ENCODE results near the gene PLA2G3. TPM values are rescaled to one million over a fixed set of nuclear protein-coding genes. Genes with fewer than 3 reads are reported as not detected.

PLA2G3 gene
- total and polyA plus RNA-seq, 4 donors = 0.85 to 17.4 (median 8.2) TPM

DNA sequence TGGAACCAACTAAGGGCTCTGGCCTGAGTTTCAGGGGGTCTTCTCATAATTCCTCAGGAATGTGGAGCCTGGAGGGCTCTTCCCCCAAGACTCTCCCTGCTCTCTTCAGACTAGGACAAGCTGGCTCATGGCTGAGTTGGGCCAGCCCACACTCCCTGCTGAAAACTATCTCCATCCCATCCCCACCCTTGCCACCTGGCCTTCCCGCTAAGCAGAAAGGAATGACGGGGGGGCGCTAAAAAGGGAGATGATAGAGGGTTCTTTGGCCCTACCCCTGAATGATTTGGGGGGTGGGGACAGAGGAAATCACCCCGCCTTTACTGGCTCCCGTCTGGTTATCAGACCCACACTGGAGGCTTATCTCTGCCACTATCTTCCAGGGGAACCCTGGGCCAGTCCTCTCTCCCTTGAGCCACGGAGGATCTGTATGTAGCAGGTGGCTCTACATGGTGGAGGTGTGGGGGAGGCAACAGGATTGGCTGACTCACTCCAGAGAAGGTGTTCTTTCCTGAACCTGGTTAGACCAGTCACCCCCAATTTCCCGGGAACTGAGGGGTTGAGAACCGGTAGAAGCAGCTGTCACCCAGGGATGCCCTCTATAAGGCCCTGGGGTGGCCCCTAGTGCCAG lies 53.5 kb downstream of the PLA2G3 start:
- Histone ChIP-seq H3K4me3 (no peak overlapping the region), H3K4me1 (ENCODE audit: control insufficient read depth in 5 of 5, insufficient read depth in 5 of 5, low read length in 5 of 5) (peaks cover 7 to 32% (median 19%) of the 10 kb centered on the region in 5 donors), H3K27ac (ENCODE audit: low read depth in 1 of 2, low read length in 1 of 2) (peak overlapping the region in 1 of 2 donors; percentile 26), H3K36me3 (ENCODE audit: control insufficient read depth in 4 of 4, insufficient read depth in 4 of 4, low read length in 4 of 4) (peaks cover 4 to 38% (median 34%) of the 10 kb centered on the region in 4 donors), H3K9me3 (ENCODE audit: control insufficient read depth in 4 of 4, insufficient read depth in 3 of 4, low read length in 3 of 4) (no peaks in the 10 kb centered on the region), H3K9ac (ENCODE audit: insufficient read depth in 1 of 2, low read length in 2 of 2) (no peak overlapping the region), H3K27me3 (ENCODE audit: control insufficient read depth in 3 of 3, insufficient read depth in 3 of 3, low read length in 2 of 3) (no peaks in the 10 kb centered on the region)
- ATAC-seq (ENCODE audit: insufficient read depth, low FRiP score) = no peak
- 78 to 80% methylated on average over 8 of the region's 8 CpGs for WGBS, 2 donors
- TF ChIP-seq, protein P1, sequence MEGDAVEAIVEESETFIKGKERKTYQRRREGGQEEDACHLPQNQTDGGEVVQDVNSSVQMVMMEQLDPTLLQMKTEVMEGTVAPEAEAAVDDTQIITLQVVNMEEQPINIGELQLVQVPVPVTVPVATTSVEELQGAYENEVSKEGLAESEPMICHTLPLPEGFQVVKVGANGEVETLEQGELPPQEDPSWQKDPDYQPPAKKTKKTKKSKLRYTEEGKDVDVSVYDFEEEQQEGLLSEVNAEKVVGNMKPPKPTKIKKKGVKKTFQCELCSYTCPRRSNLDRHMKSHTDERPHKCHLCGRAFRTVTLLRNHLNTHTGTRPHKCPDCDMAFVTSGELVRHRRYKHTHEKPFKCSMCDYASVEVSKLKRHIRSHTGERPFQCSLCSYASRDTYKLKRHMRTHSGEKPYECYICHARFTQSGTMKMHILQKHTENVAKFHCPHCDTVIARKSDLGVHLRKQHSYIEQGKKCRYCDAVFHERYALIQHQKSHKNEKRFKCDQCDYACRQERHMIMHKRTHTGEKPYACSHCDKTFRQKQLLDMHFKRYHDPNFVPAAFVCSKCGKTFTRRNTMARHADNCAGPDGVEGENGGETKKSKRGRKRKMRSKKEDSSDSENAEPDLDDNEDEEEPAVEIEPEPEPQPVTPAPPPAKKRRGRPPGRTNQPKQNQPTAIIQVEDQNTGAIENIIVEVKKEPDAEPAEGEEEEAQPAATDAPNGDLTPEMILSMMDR (IDR thresholded peaks at IDR 0.05; ENCODE audit: control extremely low read depth, extremely low read depth) = no peak
- no peak for DNase-seq

DNA sequence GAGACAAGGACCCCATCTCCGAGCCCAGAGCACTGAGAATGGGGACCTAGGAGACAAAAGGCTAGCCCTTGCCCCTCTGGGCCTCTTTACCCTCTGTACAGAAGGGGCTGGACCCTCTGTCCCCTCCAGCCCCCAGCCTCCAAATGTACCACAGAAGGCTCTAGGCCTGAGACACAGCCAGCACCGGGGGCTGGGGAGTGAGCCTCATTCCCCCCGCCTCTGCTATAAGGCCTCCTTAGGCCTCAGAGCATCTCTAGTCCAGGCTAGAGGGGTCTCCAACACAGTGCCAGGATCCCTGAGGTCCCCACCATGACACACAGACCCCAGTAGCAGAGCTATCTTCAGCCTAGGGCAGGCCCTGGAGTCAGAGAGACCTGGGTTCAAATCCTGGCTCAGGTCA lies 54.4 kb downstream of the PLA2G3 start:
- H3K36me3 ChIP-seq (ENCODE audit: control insufficient read depth in 4 of 4, insufficient read depth in 4 of 4, low read length in 4 of 4) = peaks cover 4 to 30% (median 26%) of the 10 kb centered on the region in 4 donors
- TF ChIP-seq, protein P1 (IDR thresholded peaks at IDR 0.05; ENCODE audit: control extremely low read depth, extremely low read depth) = no peak
- ATAC-seq (ENCODE audit: insufficient read depth, low FRiP score) (no peak), DNase-seq (no peak)
- H3K27ac ChIP-seq (ENCODE audit: low read depth in 1 of 2, low read length in 1 of 2) = peak overlapping the region; percentile 45 to 49
- 84 to 90% methylated on average over 3 of the region's 3 CpGs for WGBS, 2 donors
- no peaks in the 10 kb centered on the region for H3K9me3 ChIP-seq (ENCODE audit: control insufficient read depth in 4 of 4, insufficient read depth in 3 of 4, low read length in 3 of 4)
- peaks cover 7 to 35% (median 19%) of the 10 kb centered on the region in 5 donors for H3K4me1 ChIP-seq (ENCODE audit: control insufficient read depth in 5 of 5, insufficient read depth in 5 of 5, low read length in 5 of 5)
- peak overlapping the region in 1 of 2 donors; percentile 61 for H3K9ac ChIP-seq (ENCODE audit: insufficient read depth in 1 of 2, low read length in 2 of 2)
- H3K27me3 ChIP-seq (ENCODE audit: control insufficient read depth in 3 of 3, insufficient read depth in 3 of 3, low read length in 2 of 3) = no peaks in the 10 kb centered on the region
- H3K4me3 ChIP-seq = no peak overlapping the region

DNA sequence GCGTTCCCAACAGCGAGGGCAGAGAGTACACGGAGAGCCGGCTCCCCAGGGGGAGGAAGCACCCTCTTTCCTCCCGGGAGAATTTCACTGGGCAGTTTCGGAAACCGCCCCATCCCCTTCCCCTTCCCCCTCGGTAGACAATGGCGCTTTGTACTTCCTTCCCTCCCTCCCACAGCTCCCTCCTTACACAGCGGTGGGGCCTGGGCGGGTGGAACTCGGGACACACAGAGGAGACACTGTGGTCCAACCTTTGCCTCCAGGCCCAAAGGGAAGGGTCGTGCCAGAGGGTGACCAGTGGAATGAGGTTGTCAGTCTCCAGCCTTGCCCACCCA lies 54.8 kb downstream of the PLA2G3 start:
- TF ChIP-seq, protein P1 (IDR thresholded peaks at IDR 0.05; ENCODE audit: control extremely low read depth, extremely low read depth) = no peak
- ATAC-seq (ENCODE audit: insufficient read depth, low FRiP score) = no peak
- 8 to 14% methylated on average over 10 to 13 of the region's 13 CpGs for WGBS, 2 donors

More for the DNA sequence above, 54.8 kb downstream of the PLA2G3 start:
- peak in 1 of 3 donors; percentile 50 for DNase-seq
- Histone ChIP-seq H3K27ac (ENCODE audit: low read depth in 1 of 2, low read length in 1 of 2) (peak overlapping the region; percentile 45 to 86), H3K9me3 (ENCODE audit: control insufficient read depth in 4 of 4, insufficient read depth in 3 of 4, low read length in 3 of 4) (no peaks in the 10 kb centered on the region), H3K4me3 (peak overlapping the region; percentile 62), H3K4me1 (ENCODE audit: control insufficient read depth in 5 of 5, insufficient read depth in 5 of 5, low read length in 5 of 5) (peaks cover 7 to 39% (median 20%) of the 10 kb centered on the region in 5 donors), H3K36me3 (ENCODE audit: control insufficient read depth in 4 of 4, insufficient read depth in 4 of 4, low read length in 4 of 4) (peaks cover 4 to 27% (median 22%) of the 10 kb centered on the region in 4 donors), H3K27me3 (ENCODE audit: control insufficient read depth in 3 of 3, insufficient read depth in 3 of 3, low read length in 2 of 3) (no peaks in the 10 kb centered on the region), H3K9ac (ENCODE audit: insufficient read depth in 1 of 2, low read length in 2 of 2) (peak overlapping the region in 1 of 2 donors; percentile 61)

Data from lung (tissue), 12 donors.